GM12865 (cell line): ENCODE results near the gene SCN4B.

Source experiments
- DNase-seq: peaks from one replicate; pipeline ENCODE4 v3.0.0; 2010; ENCODE audit warnings: low read depth
- H3K4me3 ChIP-seq: 2 replicates; pipeline ENCODE4 v1.5.1; 2011; ENCODE audit warnings: mild to moderate bottlenecking, low read depth, low read length, control low read depth
- TF ChIP-seq, protein P1 (sequence below): IDR thresholded peaks from 2 replicates; pipeline ENCODE4 v1.5.1; 2011; ENCODE audit warnings: low read length, control low read depth, low read depth, inconsistent platforms; ENCODE audit not compliant: insufficient read depth; ENCODE audit errors: missing control alignments

SCN4B gene

DNA sequence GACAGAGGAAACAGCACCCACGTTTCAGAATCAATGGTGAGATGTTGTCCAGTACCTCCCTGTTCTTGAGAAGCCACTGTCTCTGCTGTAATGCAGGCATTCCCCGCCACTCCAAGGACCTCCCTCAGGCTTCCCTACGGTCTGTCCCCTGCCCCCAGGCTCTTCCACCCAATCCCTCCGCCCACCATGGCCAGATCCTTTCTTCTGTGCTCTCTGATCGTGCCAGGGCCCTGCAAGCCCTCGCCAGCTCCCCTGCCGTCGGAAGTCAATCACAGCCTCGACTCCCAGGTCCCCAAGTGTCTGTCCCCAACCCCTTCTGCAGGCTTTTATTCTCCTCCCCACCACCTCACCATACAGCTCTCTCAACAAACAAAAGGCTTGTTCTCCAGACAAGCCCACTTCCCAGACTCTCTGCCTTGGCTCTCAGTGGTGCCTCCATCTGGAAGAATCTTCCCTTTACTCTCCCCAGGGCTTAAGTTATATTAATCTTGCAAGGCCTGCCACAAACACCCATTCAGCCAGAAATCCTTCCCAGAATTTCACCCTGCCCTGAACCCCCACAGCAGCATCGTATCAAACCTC lies 13.7 kb downstream of the SCN4B start:
- DNase-seq: no peak
- TF ChIP-seq, protein P1, sequence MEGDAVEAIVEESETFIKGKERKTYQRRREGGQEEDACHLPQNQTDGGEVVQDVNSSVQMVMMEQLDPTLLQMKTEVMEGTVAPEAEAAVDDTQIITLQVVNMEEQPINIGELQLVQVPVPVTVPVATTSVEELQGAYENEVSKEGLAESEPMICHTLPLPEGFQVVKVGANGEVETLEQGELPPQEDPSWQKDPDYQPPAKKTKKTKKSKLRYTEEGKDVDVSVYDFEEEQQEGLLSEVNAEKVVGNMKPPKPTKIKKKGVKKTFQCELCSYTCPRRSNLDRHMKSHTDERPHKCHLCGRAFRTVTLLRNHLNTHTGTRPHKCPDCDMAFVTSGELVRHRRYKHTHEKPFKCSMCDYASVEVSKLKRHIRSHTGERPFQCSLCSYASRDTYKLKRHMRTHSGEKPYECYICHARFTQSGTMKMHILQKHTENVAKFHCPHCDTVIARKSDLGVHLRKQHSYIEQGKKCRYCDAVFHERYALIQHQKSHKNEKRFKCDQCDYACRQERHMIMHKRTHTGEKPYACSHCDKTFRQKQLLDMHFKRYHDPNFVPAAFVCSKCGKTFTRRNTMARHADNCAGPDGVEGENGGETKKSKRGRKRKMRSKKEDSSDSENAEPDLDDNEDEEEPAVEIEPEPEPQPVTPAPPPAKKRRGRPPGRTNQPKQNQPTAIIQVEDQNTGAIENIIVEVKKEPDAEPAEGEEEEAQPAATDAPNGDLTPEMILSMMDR: no peak
- no peak overlapping the region for H3K4me3 ChIP-seq

DNA sequence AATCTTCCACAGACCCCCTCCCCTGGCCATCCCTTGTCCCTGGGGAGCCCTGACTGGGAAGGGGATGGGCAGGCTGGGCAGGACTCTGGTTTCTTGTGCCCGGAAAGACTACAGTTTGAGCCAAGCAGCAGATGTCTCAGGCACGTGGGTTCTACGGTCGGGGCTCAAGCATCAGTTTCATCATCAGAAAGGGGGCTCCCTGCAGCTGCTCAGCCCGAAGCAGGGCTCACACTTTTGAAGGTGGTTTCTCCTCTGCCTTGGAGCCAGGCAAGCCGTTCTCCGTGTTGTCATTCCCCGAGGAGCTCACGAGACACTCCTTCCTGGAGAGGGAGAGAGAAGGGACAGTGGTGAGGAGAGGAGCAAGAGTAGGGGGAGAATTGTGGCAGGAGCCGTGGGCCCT lies 15.8 kb downstream of the SCN4B start:
- no peak overlapping the region for H3K4me3 ChIP-seq
- TF ChIP-seq, protein P1: no peak
- no peak for DNase-seq

DNA sequence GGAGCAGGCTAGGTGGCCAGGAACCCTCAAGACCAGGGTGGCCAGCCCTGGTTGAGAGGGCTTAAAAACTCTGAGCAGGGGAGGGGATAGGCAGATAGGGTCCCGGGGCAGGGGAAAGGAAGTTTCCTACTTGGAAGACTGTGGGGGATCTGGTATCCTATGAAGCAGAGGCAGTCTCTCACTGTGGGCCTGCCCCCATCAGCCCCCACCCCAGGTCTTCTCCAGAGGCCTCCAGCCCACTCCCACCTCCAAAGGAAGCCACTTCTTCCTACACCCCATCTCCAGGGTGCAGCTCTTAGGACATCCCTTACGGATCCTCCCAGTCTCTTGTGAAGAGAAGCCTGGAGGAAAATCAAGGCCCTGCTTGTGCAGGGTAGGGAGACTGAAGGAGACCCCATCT lies 16.3 kb downstream of the SCN4B start:
- no peak overlapping the region for H3K4me3 ChIP-seq
- TF ChIP-seq, protein P1: no peak
- no peak for DNase-seq

DNA sequence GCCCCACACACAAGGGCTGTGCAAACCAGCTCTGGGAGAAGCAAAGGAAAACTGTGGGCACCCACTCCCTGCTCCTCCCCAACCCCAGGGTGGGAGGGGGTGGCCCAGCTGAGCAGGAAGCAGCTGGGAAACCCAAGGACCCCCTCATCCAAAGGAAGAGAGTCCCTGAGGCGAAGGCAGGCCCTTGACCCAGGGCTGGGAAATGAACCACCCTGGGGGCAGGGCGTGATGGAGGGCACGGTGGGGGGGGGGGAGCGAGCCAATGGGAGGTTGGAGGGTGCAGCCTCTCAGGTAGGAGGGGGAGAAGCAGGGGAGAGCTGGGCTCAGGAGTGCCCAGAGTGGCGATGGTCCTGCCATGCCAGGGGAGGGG lies 16.8 kb downstream of the SCN4B start:
- H3K4me3 ChIP-seq: no peak overlapping the region
- DNase-seq: no peak
- TF ChIP-seq, protein P1: no peak

DNA sequence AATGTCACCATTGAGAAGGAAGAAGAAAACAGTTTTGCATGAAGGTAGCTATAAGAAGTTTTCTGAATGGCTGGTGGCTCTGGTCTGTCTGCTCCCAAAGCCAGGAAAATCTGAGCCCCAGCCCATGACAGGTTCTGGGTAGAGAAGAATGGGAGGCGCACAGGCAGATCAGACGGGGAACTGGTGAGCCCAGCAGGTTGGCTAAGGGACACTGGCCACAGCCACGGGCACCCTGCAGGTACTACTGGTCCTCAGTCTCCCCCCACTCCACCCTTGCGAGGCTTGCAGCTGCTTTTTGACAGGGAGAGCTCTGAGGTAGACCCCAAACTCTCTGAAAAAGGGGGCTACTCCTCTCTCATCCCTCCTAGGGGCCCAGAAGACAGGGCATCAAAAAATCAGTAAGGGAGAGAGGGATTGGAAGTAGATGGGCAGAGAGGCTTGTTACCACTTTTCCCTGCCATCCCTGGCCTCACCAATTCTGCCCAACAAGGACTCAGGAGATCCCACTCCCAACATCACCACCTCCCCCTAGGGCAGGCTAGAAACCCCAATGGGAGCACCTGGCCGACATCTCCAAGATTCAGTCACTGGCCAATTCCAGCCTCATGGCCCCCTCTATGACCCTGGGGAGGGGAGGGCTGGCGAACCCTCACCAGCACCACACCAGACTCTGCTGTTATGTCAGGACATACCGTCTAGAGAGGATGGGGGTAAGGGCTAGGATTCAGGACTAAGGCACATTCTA lies 17.4 kb downstream of the SCN4B start:
- no peak overlapping the region for H3K4me3 ChIP-seq
- DNase-seq: no peak
- TF ChIP-seq, protein P1: no peak

GRCh38 chr11:118133816-118134215 lies 18.8 kb downstream of the SCN4B start:
- TF ChIP-seq, protein P1: no peak
- no peak overlapping the region for H3K4me3 ChIP-seq
- no peak for DNase-seq
